GM04504 (cell line): Measurements from ENCODE around the gene BMPER.

Experiments
- DNase-seq: peaks from one replicate; pipeline ENCODE4 v3.0.0-alpha.2; 2012; ENCODE audit warnings: low read depth

BMPER gene

DNA sequence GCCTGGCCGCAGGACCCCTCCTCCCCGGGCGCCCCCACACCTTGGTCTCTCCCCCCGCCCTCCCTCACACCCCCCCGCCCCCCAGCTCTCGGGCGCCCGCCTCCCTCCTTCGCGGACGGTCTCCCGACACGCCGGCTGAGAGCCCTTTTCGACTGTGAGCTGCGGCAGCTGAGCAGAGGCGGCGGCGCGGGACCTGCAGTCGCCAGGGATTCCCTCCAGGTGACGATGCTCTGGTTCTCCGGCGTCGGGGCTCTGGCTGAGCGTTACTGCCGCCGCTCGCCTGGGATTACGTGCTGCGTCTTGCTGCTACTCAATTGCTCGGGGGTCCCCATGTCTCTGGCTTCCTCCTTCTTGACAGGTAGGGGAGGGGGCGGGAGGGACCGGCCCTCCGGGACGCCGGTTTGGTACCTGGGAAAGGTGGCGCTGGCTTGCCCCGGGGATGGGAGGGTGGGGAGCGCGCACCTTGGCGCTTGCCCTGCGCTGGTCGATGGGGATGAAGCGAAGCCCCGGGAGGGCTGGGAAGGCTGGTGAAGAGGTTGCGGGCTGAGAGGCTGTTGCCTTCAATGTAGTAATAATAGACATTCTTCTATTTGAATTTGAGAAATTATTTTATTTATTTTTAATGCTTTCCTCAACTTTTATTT is at the start of gene BMPER:
BMPER (plus strand) TSS at position 151 of the 644 bp plus-strand sequence; CDS start at position 226, 75 bp downstream.
- no peak for DNase-seq

DNA sequence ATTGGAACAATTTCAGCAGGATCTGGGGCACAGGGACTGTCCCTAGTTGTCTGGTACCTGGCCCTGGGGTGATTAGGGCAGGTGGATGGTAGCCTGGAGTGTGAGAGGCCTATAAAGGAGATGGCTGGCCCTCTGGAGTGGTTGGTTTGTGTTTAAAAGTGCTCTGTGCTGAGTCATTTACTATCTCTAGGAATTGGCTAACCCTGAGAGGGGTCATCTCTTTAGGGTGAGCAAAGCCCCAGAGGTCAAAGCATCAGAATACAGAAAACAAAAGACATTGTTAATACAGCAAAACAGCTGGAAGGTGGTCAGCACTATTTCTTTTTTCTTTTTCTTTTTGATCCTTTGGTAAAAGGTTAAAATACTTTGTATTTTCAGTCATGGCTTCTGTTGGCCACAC is 43.4 kb upstream of the BMPER start:
- DNase-seq = no peak

DNA sequence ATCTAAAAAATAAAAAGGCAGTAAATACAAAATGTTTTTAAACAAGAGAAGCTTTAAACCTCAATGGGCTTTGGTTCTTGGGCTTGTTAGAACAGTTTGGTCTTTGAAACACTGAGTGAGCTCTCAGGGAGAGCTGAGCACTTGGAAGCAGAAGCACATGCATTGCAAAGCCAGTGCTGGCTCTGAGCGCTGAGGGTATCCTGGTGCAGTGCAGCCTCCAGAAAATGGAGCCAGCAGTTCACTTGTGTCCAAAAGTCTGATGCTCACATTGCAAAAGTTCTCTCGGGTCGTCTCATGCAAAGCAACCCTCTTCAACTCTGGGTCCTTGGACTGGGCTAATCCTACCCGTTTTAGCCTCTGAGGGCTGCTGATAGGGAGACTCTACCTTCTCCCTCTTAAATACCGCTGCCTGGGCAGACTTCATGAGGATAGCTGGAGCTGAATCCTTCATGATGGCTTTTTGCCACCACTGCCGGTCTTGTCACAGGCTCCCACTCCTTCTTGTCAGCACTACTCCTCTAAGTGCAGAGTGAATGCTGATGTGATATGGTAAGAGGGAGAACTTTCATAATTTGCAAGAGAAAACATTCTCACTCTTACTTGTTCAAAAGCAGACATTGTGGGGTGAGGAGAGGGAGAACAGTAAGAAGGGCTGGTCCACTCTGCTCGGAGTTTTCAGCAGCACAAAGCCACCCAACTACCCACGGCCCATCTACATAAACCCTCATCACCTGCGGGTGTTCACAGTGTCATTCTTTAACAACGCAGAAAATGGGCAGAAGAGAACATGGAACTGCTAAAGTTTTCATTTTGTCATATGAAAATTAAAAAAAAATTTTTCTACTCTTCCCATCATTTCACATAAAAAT is 42.2 kb upstream of the BMPER start:
- no peak for DNase-seq

DNA sequence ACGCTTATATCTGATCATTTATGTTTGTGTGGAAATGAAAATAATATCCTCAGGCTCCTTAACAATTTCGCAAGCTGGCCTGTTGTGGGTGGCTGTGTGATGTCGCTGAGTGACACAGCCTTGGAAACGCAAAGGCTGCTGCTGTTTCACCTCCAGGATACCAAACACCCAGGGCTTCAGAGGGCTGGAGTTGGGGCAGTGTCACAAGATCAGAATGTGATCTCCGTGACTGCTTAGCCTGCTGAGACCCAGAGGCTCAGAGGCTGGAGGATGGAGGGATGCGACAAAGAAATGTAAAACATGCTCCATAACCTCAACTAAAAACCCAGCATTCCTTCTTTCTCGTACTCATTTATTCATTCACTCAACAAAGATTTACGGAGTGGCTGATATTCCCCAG is 37.2 kb upstream of the BMPER start:
- DNase-seq = peak; percentile 69

DNA sequence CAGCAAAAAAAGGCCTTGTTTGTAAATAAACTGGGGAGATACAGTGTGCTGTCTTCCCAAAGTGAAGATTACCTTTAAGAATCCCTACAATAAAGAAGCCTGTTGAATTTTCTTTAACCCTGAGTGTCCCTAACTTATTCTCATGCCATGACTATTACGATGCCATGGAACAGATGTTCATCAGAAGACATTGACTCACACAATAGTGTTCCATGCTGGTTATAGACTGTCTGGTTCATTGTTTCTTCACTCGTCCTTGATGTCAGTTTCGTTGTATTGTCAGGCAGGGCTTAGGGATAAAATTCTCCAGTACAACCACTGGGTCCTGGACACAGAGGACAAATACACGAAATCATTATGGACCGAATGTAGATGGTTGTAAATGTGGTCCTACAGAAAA is 36.2 kb upstream of the BMPER start:
- DNase-seq = no peak

DNA sequence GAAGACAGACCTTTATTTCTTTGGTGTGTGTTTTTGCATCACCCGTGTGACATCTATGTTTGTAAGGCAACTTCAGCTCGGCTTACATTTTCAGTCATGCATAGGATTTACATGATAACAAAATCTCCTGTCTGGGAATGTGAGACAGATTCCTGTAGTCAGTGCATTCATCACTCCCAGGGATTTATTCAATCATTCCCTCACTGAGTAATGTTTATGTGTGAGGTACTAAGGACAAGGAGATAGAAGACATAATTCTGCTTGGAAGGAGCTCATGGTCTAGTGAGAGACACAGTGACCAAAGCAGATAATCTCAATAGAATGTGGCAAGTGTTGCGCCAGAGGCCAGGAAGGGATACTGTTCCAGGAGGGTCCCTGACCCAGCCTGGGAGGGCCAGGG is 35.2 kb upstream of the BMPER start:
- DNase-seq = no peak

DNA sequence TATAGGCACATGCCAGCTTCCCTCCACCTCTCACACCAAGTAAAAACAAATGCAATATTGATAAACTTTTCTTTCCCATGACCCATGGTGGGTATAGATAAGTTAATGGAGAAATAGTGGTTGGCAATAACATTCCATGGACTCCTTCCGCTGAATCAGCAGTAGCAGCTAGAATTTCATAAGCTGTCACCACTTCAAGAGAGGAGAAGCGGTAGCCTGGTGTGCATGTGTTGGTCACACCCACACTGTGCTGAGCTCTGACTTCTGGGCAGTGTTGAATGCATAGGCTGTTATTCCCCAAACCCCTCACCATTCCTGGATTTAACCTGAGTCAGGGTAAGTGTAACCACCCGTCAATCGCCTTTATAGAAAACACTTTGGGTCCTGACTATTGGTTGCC is 32.5 kb upstream of the BMPER start:
- DNase-seq = no peak

DNA sequence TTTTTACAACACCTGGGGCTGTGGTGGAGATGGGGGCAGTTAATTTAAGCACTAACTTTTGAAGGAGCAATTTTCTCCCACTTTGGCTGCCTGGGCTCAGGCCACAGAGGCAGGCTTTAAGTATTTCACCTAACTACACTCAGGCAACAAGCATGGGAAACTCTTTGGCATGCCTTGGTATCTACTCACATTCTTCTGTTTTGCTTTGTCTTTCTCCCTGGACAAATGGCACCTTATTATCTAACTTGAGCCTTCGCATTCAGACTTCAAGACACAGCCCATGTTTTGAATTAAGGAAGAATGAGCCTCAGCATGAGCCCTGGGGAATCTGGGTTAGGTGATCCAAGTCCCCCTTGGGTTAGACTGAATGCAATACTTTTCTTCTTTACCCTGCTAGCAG is 31.8 kb upstream of the BMPER start:
- DNase-seq = no peak

DNA sequence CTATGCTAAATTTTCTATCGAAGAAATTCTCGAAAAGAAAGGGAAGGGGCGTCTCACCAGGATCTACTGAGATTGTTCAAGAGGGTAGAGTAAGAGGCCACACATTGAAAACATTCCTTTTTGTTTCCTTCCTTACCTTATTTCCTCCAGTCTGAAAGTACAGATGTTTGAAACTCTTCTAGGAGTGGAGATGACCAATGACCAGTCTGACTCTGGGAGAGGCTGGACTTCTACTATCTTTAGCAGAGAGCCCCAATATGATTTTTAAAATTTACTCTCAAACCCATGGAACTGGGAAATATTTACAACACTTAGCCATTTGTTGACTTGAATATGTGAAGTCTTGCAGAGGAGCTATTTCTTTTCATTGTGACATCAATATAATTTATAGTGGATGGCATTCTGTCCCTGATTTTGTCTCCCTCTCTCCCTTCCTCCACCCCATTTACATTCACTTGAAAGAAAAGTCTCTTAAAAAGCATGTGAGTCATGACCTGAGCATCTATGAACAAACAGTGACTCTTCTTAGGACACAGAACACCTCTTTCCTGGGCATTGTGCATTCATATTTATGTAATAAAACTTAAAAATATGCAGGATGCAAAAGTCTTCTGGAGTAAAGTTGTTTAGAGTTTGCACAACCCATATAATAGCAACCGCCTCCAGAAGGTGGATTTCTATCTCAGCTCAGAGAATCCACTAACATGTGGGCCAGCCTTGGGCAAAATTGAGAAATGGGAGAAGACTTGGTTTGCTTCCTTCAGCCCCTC is 31.2 kb upstream of the BMPER start:
- peak; percentile 71 for DNase-seq

DNA sequence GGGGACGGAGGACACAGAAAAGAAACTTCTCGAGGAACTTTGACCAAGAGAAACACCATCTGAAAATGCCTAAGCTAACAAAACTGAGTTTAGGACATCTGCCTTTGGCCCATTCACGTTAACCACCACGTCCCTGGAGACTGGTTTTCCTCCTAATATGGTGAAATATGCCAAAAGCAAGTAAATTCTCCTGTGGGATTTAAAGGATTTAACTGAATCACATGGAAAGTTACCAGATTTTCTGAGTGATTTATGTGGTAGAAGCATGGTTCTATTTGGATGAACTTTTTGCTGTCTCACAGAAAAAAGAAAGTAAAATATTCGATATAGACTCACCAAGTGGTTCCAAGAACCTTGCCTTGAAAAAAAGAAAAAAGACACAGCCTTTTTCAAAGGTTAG is 30.4 kb upstream of the BMPER start:
- peak; percentile 94 for DNase-seq

DNA sequence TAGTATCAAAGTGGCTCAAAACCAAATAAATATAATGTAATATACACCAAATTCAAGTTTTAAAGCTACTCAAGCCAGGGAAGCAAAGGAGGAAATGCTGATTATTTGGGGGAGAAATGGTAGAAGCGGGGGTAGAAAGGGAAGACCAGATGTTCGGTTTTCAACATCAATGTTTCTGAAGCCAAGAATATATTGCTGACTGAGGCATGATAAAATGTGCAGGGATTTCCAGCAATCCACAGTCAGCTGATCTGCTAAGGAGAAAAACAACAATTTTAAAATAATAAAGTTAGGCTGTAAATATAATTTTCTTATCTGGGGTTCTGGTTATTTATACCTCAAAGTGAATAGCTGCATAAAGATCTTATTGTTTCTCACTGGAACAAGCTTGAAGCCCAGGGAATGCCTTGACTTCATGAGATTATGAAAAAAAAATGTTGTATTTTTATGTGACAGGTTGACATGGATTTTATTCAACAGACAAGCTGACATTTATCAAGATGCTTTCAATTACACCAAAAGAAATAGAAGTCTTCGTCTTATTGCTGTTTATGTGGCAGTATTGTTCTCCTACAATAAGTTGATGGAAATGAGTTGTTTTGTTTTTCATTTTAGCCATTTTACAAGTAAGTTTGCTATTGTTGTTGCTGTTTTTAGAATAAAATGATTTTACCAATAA is 28.6 kb upstream of the BMPER start:
- no peak for DNase-seq

DNA sequence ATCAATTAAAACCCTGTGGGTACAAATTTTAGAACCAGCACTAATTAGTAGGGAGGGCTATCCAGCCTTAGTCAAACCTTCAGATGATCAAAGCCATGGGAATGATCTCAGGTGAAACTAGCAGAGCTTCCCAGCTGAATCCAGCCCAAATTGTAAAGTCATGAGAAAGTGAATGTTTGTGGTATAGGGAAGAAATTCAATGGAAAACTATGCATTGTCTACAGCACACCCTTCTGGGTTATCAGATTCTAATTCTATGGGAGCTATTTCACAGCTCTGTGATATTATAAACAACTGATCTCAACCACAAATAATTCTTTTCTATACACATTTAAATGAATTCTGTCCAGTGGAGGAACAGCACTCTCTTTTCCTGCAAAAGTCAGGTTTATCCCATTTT is 24.6 kb upstream of the BMPER start:
- DNase-seq = no peak

DNA sequence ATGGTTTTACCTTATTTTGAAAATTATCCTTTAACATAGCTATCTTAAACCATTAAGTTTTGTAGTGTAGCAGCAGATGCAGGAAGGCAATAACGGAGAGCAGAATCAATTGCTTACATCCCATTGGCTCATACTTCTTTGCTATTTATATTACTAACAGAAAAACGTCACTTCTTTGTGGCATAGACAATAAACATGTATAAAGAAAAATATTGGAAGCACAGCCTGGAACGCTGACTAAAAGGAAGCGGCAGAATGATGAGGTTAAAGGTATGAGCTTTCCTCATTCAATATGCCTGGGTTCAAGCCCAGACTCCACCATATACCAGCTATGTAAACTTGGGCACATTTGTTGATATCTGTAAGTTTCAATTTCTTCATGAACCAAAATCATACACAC is 24.0 kb upstream of the BMPER start:
- DNase-seq = no peak

DNA sequence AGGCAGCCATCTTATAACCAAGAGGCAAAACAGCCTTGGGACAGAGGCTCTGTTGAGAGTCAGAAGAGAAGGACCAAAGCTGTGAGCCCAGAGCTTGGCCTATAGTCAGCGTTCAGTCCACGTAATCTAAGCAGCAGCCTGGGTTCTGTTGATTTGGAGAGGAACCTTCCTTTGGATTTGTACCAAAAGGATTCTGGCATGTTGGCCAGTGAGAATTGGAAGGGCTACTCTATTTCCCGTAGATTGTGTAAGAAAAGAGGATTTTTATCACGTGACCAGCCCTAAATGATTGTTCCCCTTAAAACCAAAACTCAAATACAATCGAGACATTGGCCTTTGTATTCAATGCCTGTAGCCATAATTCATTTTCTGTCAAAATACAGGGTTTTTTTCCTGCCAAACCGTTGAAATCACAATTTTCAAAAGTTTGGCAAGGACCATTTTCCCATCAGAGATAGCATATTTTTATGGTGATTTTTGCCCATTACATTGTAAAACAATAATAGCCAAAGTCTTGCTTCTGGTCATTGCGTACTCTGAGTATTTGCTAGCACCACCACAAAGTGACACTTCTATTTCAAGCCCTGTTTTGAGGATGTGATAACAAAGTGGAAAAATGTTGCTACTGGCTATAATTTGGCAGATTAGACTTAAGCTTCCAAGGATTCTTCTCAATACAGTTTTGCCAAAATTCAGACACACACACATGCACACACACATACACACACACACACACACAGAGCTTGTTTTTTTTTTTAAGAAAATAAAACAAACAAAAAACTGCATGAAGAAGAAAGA is 23.1 kb upstream of the BMPER start:
- no peak for DNase-seq

DNA sequence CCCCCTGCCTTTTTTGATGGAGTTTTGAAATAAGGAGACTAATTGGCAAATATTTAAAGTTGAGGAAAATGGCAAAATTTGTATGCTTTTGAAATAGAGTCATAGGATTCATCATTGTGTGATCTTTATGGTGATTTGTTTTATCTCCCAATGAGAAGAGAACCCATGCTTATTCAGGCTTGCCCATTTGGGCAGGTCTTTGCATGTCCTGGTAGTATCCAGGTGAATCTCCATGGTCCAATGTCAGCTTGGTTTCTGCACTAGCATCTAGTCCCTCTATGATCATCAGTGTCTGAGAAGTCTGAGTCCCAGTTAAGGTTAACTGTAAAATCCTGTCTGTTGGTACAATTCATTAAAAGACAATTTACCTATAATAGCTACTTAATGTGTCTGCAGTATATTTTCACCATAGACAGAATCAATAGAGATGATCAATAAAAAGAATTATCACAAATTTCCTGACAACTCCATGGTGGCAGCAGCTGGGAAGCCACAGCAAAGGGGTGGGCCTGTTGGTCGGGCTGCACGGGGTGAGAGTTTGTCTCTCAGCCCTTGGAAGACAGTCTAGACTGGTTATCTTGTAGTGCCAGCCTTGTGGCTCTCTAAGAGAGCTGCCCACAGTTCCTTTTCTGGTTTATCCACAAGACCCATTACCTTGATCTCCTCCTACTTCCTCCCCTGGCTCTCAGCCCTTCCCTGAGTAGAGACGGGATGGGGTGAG is 22.2 kb upstream of the BMPER start:
- no peak for DNase-seq

DNA sequence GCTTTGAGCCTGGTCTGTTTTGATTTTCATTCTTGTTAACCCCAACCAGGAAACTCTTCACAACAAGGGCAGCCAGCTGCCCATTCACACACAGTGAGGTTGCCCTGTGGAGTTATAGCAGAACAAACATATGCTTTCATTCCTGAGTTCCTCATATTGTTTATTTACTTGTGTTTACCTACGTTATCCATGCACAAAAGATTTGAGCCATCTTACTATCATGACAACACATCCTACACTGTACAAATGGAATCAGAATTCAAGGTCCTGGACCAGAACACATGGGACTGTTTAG is 21.7 kb upstream of the BMPER start:
- no peak for DNase-seq

DNA sequence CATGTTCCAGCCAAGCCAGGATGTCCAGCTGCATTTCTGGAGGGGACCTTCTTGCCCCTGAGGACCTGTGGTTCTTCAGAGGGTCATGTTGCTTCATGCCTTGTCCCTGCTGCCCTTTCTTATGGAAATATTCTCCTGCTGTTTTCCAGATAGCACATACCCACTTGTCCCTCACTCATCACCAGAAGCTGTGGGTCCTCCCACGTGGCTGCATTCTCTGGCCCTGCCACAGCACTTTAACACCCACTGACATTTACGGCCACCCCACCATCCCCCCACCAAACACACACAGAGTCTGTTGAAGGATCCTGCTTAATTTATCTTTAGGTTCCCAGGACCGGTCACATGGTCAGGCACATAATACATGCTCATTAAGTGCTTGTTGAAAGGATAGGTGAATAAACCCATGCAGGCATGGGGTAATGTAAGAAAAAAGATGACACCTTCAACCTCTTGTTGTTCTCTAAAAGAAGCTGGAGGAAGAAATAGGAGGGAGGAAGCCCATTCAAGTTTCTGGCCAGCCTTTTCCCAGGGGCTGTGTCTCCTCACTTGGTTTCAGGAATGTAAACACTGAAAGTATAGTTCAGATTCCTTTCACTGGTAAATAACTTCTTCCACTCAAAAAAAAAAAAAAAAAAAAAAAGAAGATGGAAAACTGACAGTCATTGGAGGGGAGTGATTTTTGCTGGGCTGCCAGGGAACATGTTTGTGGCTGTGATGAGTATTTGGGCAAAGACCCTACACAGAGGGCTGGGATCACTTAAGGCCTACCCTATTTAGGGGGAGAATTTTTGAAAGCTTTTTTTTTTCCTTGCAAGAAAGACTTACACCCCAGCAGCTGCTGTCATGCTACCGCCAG is 19.8 kb upstream of the BMPER start:
- DNase-seq = no peak

DNA sequence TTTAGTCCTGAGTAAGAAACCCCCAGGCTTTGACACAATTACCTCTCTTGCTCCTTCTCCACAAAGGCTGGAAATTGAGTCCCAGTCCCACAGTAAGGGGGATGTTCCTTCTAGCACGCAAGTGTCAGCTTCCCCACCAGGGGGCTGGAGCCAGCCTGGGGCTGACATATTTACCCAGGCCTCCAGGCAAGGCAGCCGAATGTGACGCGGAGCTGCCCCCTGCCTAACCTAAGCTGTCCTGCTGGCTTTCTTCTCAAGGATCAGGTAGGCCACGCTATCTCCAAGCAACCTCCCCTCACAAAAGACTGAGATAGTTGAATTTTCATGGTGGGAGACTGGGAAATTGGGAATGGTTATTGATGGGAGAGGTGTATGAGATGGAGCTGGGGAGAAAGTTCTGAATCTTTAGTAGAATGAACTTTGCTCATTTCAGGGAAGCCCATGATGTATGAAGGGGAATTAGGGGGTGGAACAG is 19.2 kb upstream of the BMPER start:
- DNase-seq = no peak

DNA sequence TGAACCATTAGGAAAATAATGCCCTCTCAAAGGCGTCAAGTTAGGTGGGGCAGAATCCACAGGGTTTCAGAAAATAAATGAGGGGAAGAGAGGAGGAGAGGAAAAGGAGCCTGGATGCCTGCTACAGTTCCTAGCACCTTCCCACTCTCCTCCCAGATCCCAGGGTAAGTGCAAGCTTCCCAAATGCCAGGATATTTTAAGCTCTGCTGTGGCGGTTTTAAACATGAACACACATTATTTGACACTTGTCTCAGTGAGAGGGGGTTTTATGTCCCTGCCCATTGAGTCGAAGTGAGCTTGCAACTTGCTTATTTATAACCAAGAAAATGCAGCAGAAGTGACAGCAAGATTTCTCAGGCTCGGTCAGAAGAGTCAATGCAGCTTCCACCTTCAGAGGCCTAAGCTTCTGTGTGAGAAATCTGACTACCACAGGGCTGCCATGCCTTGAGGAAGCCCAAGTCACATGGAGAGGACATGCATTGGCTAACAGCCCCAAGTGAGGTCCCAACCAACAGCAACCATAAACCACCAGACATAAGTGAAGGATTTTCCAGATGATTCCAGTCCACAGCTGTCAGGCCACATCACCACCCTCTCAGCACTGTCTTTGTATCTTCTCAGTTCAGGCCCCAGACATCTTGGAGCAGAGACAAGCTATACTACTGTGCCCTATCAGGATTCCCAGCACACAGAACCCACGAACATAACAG is 17.9 kb upstream of the BMPER start:
- DNase-seq = no peak
